Esophagus muscularis mucosa (tissue), 3 donors: ENCODE measurements around the gene BRD1.

Experiments used
- CTCF ChIP-seq, 3 experiments: fragments of 200-600 bp in 2 of 3; fragments of 450-650 bp in 1 of 3; sonication (generic) in 2 of 3; IDR thresholded peaks; one replicate each; pipeline ENCODE4 v1.5.1; 2017 to 2019; ENCODE audit warnings: antibody characterized with exemption in 3 of 3, mild to moderate bottlenecking in 2 of 3, moderate library complexity in 1 of 3
- EP300 ChIP-seq: sonication (generic); formaldehyde crosslinking; IDR thresholded peaks from one replicate; pipeline ENCODE4 v1.6.1; 2017; ENCODE audit warnings: antibody characterized with exemption

GRCh38 chr22:49735901-49736421 is 91.7 kb downstream of the BRD1 start:
- TF ChIP-seq CTCF (IDR thresholded peaks at IDR 0.05), result no peak
- TF ChIP-seq EP300, result no peak
